Activated CD4-positive, alpha-beta memory T cell treated with anti-CD3 and anti-CD28 coated beads for 36 hours (primary cell): Measurements from ENCODE around the gene SLC35F1. TPM values are rescaled to one million over a fixed set of nuclear protein-coding genes. Genes with fewer than 3 reads are reported as not detected.

Source experiments
- CTCF ChIA-PET: fragments of 350-600 bp; sonication (Branson Sonifier 250); formaldehyde crosslinking; loops from one replicate; lab custom pipeline; 2021; ENCODE audit warnings: antibody characterized with exemption, inconsistent platforms; lab: Charles Lee
- POLR2A ChIA-PET: fragments of 350-600 bp; sonication (Branson Sonifier 250); formaldehyde crosslinking; loops from one replicate; lab custom pipeline; 2021; ENCODE audit warnings: antibody characterized with exemption; lab: Charles Lee
- DNase-seq: peaks from one replicate; pipeline ENCODE4 v3.0.0-alpha.2; 2020
- H3K27ac Mint-ChIP-seq: one replicate; pipeline ENCODE4 v1.8.0; 2021; ENCODE audit warnings: mixed read lengths
- H3K27me3 Mint-ChIP-seq: one replicate; pipeline ENCODE4 v1.8.0; 2021; ENCODE audit warnings: mixed read lengths
- H3K36me3 Mint-ChIP-seq: one replicate; pipeline ENCODE4 v1.8.0; 2021; ENCODE audit warnings: mixed read lengths
- H3K4me1 Mint-ChIP-seq: one replicate; pipeline ENCODE4 v1.8.0; 2021; ENCODE audit warnings: low read depth, mixed read lengths
- H3K4me3 Mint-ChIP-seq: one replicate; pipeline ENCODE4 v1.8.0; 2021; ENCODE audit warnings: mild to moderate bottlenecking, mixed read lengths
- H3K9me3 Mint-ChIP-seq: one replicate; pipeline ENCODE4 v1.8.0; 2021; ENCODE audit warnings: mixed read lengths
- intact Hi-C: fragments of 100-400 bp; cut with micrococcal nuclease; formaldehyde crosslinking; loops from one replicate; pipeline ENCODE4 v1.15.1; 2023
- total RNA-seq, 2 experiments: library from RNA; stranded (reverse); gene quantifications; one replicate each; pipeline ENCODE4 v1.2.3, GENCODE V29; 2021

Gene SLC35F1
- total RNA-seq, 2 experiments from 2014 or later: 0.14 to 0.19 TPM

- ChIA-PET CTCF (interaction anchor here (0.8 kb wide), 1 partner anchor 61 kb away, joined by 3 read pairs; no protein-coding TSS in a partner anchor), POLR2A (no interaction called here)
- Mint-ChIP-seq H3K9me3 (peaks cover 18% of the 10 kb centered on the region), H3K4me3 (no peak overlapping the region), H3K4me1 (no peaks in the 10 kb centered on the region), H3K36me3 (peaks cover 4% of the 10 kb centered on the region), H3K27me3 (no peaks in the 10 kb centered on the region), H3K27ac (no peak overlapping the region)
- intact Hi-C loops: no loop called here
- DNase-seq: no peak
Measured at GRCh38 chr6:118344014-118344670, 437.1 kb downstream of the SLC35F1 start.

- H3K27me3 Mint-ChIP-seq: no peaks in the 10 kb centered on the region
- no peaks in the 10 kb centered on the region for H3K4me1 Mint-ChIP-seq
- H3K9me3 Mint-ChIP-seq: peaks cover 6% of the 10 kb centered on the region
- H3K4me3 Mint-ChIP-seq: no peak overlapping the region
- intact Hi-C loops: no loop called here
- ChIA-PET POLR2A (no interaction called here), CTCF (no interaction called here)
- DNase-seq: no peak
- no peak overlapping the region for H3K27ac Mint-ChIP-seq
- no peaks in the 10 kb centered on the region for H3K36me3 Mint-ChIP-seq
Measured at GRCh38 chr6:118350881-118351430, 443.9 kb downstream of the SLC35F1 start.

GRCh38 chr6:118353564-118353963 is 446.5 kb downstream of the SLC35F1 start:
- no peak overlapping the region for H3K4me3 Mint-ChIP-seq
- no peak for DNase-seq
- POLR2A ChIA-PET: no interaction called here
- H3K4me1 Mint-ChIP-seq: no peaks in the 10 kb centered on the region
- intact Hi-C loops: no loop called here
- peaks cover 6% of the 10 kb centered on the region for H3K9me3 Mint-ChIP-seq
- H3K27ac Mint-ChIP-seq: no peak overlapping the region
- H3K27me3 Mint-ChIP-seq: no peaks in the 10 kb centered on the region
- CTCF ChIA-PET: no interaction called here
- H3K36me3 Mint-ChIP-seq: no peaks in the 10 kb centered on the region

- no peak for DNase-seq
- Mint-ChIP-seq H3K4me3 (no peak overlapping the region), H3K27ac (no peak overlapping the region), H3K27me3 (no peaks in the 10 kb centered on the region), H3K4me1 (no peaks in the 10 kb centered on the region), H3K36me3 (no peaks in the 10 kb centered on the region), H3K9me3 (peaks cover 6% of the 10 kb centered on the region)
- intact Hi-C loops: no loop called here
- POLR2A ChIA-PET: no interaction called here
- CTCF ChIA-PET: no interaction called here
Measured at GRCh38 chr6:118354641-118355040, 447.6 kb downstream of the SLC35F1 start.

GRCh38 chr6:118356054-118356453 is 449.0 kb downstream of the SLC35F1 start:
- CTCF ChIA-PET: no interaction called here
- no peak for DNase-seq
- intact Hi-C loops: no loop called here
- Mint-ChIP-seq H3K4me1 (no peaks in the 10 kb centered on the region), H3K36me3 (no peaks in the 10 kb centered on the region), H3K27me3 (no peaks in the 10 kb centered on the region), H3K27ac (no peak overlapping the region), H3K4me3 (no peak overlapping the region), H3K9me3 (peaks cover 8% of the 10 kb centered on the region)
- POLR2A ChIA-PET: no interaction called here

- CTCF ChIA-PET: no interaction called here
- Mint-ChIP-seq H3K9me3 (peaks cover 8% of the 10 kb centered on the region), H3K4me1 (no peaks in the 10 kb centered on the region), H3K4me3 (no peak overlapping the region), H3K27me3 (no peaks in the 10 kb centered on the region), H3K27ac (no peak overlapping the region), H3K36me3 (no peaks in the 10 kb centered on the region)
- POLR2A ChIA-PET: no interaction called here
- intact Hi-C loops: no loop called here
- DNase-seq: no peak
Measured at GRCh38 chr6:118356686-118357085, 449.6 kb downstream of the SLC35F1 start.

Other genes with a start within 250 kb of the SLC35F1 start
- gene NUS1, start 231.8 kb upstream of the SLC35F1 start, total RNA-seq: 10 to 100 TPM; 33.6 to 33.9 TPM